Ecto neural progenitor cell (in vitro differentiated cells): ENCODE results near the gene ADRB1.

ENCODE experiments used
- DNase-seq: peaks from one replicate; pipeline ENCODE4 v3.0.0-alpha.2; 2018; ENCODE audit warnings: low spot score

Gene ADRB1

GRCh38 chr10:114043532-114044246 is at the start of gene ADRB1:
TSS of gene ADRB1 (plus strand) at chr10:114043866. CDS start at chr10:114044133, 267 bp downstream.
- DNase-seq: peak; percentile 82

- no peak for DNase-seq
Observed at GRCh38 chr10:113995201-113995600, 48.5 kb upstream of the ADRB1 start.

- DNase-seq: no peak
Observed at GRCh38 chr10:113997428-113997827, 46.2 kb upstream of the ADRB1 start.

GRCh38 chr10:113999531-113999930 is 44.1 kb upstream of the ADRB1 start:
- no peak for DNase-seq

GRCh38 chr10:114000457-114001010 is 43.1 kb upstream of the ADRB1 start:
- DNase-seq: no peak

- no peak for DNase-seq
Observed at GRCh38 chr10:114002422-114002821, 41.2 kb upstream of the ADRB1 start.

GRCh38 chr10:114003161-114003941 is 40.3 kb upstream of the ADRB1 start:
- DNase-seq: no peak

GRCh38 chr10:114009281-114009996 is 34.2 kb upstream of the ADRB1 start:
- DNase-seq: no peak

- DNase-seq: peak; percentile 12
Observed at GRCh38 chr10:114010316-114010715, 33.4 kb upstream of the ADRB1 start.

- no peak for DNase-seq
Observed at GRCh38 chr10:114012650-114013049, 31.0 kb upstream of the ADRB1 start.

GRCh38 chr10:114015708-114016107 is 28.0 kb upstream of the ADRB1 start:
- DNase-seq: no peak

GRCh38 chr10:114017271-114017670 is 26.4 kb upstream of the ADRB1 start:
- DNase-seq: no peak

GRCh38 chr10:114017873-114018272 is 25.8 kb upstream of the ADRB1 start:
- no peak for DNase-seq

- no peak for DNase-seq
Observed at GRCh38 chr10:114019226-114019625, 24.4 kb upstream of the ADRB1 start.

GRCh38 chr10:114021154-114021553 is 22.5 kb upstream of the ADRB1 start:
- DNase-seq: no peak

GRCh38 chr10:114021717-114022680 is 21.7 kb upstream of the ADRB1 start:
- DNase-seq: no peak

- no peak for DNase-seq
Observed at GRCh38 chr10:114022766-114023597, 20.7 kb upstream of the ADRB1 start.

GRCh38 chr10:114024876-114025610 is 18.6 kb upstream of the ADRB1 start:
- DNase-seq: no peak

- no peak for DNase-seq
Observed at GRCh38 chr10:114025611-114026130, 18.0 kb upstream of the ADRB1 start.
